K562 treated with DMSO at 1 percent for 24 hours (cell line): ENCODE measurements around the gene PRSS35. TPM values are rescaled to one million over a fixed set of nuclear protein-coding genes. Genes with fewer than 3 reads are reported as not detected.

Source experiments
- total RNA-seq: library from RNA; unstranded; fragments of 300-600 nt; gene quantifications from 2 replicates; pipeline ENCODE4 v1.2.3, GENCODE V29; 2022; ENCODE audit warnings: low read depth; ENCODE audit not compliant: insufficient read depth

PRSS35 gene, protein sequence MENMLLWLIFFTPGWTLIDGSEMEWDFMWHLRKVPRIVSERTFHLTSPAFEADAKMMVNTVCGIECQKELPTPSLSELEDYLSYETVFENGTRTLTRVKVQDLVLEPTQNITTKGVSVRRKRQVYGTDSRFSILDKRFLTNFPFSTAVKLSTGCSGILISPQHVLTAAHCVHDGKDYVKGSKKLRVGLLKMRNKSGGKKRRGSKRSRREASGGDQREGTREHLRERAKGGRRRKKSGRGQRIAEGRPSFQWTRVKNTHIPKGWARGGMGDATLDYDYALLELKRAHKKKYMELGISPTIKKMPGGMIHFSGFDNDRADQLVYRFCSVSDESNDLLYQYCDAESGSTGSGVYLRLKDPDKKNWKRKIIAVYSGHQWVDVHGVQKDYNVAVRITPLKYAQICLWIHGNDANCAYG
- total RNA-seq = not detected in 2 replicates

DNA sequence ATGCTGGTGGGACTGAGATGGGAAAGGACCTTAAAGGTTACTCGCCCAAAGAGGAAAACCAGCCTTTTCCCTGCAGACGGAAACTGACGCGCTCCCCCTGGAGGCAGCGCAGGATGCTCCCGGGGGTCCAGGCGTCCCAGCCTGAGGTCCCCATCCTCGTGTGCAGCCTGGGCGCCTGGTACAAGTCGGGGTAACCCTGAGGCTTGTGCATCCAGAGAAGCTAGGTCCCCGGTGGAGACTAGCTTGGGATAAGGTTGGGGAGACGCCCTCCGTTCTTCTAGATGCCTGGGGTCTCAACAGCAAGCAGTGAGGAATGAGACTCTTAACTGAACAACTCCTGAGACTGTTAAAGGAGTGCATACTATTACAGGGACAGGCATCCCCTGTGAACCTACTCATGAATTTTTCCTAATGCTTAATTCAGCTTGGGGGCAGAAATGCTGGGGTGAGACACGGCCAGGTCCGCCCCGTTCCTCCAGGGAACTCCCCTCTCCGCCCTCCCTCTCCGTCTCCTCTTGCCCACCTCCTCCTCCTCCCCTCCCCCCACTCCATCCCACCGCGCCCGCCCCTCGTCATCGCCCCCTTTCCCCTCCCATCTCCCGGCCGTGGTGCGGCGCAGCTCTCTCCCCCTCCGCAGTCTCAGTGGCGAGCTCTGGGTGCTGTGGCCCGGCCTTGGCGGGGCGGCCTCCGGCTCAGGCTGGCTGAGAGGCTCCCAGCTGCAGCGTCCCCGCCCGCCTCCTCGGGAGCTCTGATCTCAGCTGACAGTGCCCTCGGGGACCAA lies at the start of gene PRSS35:
TSS of gene PRSS35 (plus strand) at position 634 of the 781 bp plus-strand sequence. CDS start 10,908 bp downstream, outside the sequence.

Other genes with a start within 250 kb of the PRSS35 start
- 10.1 and 12.7 TPM in 2 replicates for gene ME1, start 81.5 kb upstream of the PRSS35 start, total RNA-seq
- gene SNAP91, start 196.6 kb downstream of the PRSS35 start, total RNA-seq = not detected in 2 replicates